ENCODE data around the gene RAB33B. TPM values are rescaled to one million over a fixed set of nuclear protein-coding genes. Genes with fewer than 3 reads are reported as not detected.

Gene RAB33B
- total RNA-seq, 4 donors from 2014 or later, result 7.9 to 13.6 (median 12.0) TPM

DNA sequence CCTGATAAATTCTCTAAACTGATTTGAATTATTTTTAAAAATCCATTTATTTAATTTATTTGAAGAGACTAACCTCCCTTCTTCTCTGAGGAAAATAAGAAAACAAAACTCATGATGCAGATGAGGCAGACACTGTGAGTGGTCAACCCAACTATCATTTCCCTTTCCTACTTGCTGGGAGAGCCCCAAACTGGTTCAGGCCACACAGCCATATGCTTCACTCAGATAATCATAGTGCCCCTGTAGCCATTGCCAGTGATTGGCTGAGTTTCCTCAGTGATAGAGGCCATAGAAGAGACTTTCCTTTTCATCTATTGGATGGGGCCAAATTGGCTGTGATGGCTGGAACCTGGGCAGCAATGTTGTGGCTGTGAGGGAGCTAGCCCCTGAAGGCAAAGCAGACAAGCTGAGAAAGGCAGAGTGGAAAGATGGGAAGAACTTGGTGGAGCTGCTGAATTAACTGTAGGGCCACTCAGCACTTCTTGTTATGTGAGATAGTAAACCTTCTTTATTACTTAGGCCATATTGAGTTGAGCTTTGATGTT is 49.8 kb downstream of the RAB33B start:
- TF ChIP-seq POLR2A (IDR thresholded peaks at IDR 0.05), result no peak
- TF ChIP-seq, protein P1, sequence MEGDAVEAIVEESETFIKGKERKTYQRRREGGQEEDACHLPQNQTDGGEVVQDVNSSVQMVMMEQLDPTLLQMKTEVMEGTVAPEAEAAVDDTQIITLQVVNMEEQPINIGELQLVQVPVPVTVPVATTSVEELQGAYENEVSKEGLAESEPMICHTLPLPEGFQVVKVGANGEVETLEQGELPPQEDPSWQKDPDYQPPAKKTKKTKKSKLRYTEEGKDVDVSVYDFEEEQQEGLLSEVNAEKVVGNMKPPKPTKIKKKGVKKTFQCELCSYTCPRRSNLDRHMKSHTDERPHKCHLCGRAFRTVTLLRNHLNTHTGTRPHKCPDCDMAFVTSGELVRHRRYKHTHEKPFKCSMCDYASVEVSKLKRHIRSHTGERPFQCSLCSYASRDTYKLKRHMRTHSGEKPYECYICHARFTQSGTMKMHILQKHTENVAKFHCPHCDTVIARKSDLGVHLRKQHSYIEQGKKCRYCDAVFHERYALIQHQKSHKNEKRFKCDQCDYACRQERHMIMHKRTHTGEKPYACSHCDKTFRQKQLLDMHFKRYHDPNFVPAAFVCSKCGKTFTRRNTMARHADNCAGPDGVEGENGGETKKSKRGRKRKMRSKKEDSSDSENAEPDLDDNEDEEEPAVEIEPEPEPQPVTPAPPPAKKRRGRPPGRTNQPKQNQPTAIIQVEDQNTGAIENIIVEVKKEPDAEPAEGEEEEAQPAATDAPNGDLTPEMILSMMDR (IDR thresholded peaks at IDR 0.05), result no peak
- H3K36me3 ChIP-seq, result peaks cover 0 to 5% of the 10 kb centered on the region in 2 donors
- no peak overlapping the region for H3K27ac ChIP-seq
- H3K9me3 ChIP-seq, result no peaks in the 10 kb centered on the region
- no peaks in the 10 kb centered on the region for H3K4me1 ChIP-seq
- no peaks in the 10 kb centered on the region for H3K27me3 ChIP-seq
- intact Hi-C loops (cut with DNase I), result no loop called here
- no peak overlapping the region for H3K4me3 ChIP-seq (replicated peaks in 1 of 3)
- no peak for DNase-seq

DNA sequence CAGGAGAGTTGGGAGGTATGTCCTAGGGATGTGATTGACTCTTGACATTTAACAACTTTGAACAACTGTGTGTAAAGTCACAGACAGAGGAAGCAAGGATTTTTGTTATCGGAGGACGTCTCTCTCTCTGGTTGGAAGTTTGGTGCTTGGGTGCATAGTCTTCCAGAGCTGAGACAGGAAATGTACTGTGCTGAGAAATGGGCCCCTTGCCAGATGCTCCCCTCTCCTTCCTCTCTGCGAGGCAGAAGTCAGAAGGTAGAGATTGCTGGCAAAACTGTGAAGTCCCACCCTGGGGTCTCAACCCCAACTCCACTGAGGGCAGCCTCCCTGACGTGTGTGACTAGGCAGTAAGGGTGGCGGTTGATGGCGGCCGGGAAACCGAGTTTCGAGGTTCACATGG is 52.9 kb downstream of the RAB33B start:
- TF ChIP-seq, protein P1 (IDR thresholded peaks at IDR 0.05), result no peak
- no peak for TF ChIP-seq POLR2A (IDR thresholded peaks at IDR 0.05)
- intact Hi-C loops (cut with DNase I), result no loop called here
- no peaks in the 10 kb centered on the region for H3K27me3 ChIP-seq
- H3K9me3 ChIP-seq, result no peaks in the 10 kb centered on the region
- no peak overlapping the region for H3K27ac ChIP-seq
- H3K36me3 ChIP-seq, result peaks cover 7 to 10% of the 10 kb centered on the region in 2 donors
- 89 to 91% methylated on average over 8 to 9 of the region's 9 CpGs for WGBS, 2 donors
- no peak for DNase-seq
- H3K4me1 ChIP-seq, result no peaks in the 10 kb centered on the region
- no peak overlapping the region for H3K4me3 ChIP-seq (replicated peaks in 1 of 3)

DNA sequence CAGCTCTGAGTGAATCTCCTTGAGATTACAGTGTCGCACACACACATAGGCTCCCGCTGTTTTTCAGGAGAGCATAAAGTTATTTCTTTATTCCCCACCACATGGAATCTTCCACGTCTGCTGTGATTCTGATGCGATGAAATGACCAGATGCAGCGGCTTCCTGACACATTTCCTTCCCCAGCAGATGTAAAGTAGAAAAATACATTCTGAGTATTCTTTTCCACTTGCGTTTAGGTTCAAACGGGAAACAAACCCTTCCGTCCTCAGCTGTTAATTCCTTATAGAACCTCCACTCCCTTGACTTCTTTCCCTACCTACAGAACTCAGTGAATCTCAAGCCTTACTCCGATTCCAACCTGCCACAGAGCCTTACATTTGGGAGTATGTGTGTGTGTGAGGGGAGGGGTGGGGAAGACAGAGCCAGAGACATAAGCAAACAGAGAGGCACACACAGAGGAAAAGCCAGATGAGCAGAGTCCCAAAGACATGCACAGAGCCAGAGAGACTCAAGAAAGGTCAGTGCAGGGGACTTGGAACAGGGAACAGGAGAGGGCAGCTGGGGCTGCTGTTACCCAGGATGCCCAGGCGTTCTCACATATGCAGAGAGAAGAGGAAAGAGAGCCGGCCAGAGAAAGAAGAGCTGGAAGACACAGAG is 54.8 kb downstream of the RAB33B start:
- Histone ChIP-seq H3K27me3 (no peaks in the 10 kb centered on the region), H3K27ac (no peak overlapping the region), H3K4me3 (replicated peaks in 1 of 3) (no peak overlapping the region), H3K9me3 (no peaks in the 10 kb centered on the region), H3K4me1 (no peaks in the 10 kb centered on the region), H3K36me3 (peaks cover 7 to 10% of the 10 kb centered on the region in 2 donors)
- 86 to 87% methylated on average over 11 of the region's 11 CpGs for WGBS, 2 donors
- DNase-seq, result no peak
- no peak for TF ChIP-seq POLR2A (IDR thresholded peaks at IDR 0.05)
- TF ChIP-seq, protein P1 (IDR thresholded peaks at IDR 0.05), result no peak
- intact Hi-C loops (cut with DNase I), result no loop called here

DNA sequence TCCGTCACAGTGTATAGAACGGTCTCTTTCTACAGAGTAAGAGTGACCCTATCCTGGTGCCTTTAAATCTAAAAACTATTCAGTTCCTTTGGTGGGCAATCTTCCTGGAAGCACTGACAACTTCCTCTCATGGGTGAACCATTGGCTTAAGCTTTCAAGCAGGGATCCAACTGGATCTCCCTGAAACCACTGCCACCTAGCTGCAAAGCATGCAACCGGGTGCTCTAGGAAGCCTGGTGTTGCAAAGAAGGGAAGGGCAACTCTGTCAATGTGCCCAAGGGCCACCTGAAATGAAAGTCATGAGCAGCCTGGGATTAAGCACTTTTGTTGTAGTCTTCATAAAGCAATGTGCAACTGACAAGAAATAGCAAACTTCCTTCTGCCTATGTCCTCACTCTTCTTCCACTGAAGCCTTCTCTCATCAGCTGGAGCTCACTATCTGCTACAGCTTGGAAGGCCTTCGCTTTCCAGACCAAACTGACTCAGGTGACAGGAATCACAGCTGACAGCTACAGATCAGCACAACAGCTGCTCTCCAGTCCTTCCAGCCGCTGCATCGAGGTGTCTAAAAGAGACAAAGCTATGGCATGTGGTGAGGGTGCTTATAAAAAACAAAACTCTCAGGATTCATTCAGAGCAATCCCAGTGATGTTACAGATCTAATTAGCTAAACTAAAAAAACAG is 55.9 kb downstream of the RAB33B start:
- no peak overlapping the region for H3K27ac ChIP-seq
- peaks cover 7 to 10% of the 10 kb centered on the region in 2 donors for H3K36me3 ChIP-seq
- 80 to 91% methylated on average over 6 of the region's 6 CpGs for WGBS, 2 donors
- no peak overlapping the region for H3K4me3 ChIP-seq (replicated peaks in 1 of 3)
- no peaks in the 10 kb centered on the region for H3K4me1 ChIP-seq
- no peaks in the 10 kb centered on the region for H3K27me3 ChIP-seq
- H3K9me3 ChIP-seq, result no peaks in the 10 kb centered on the region
- peak; percentile 19 to 23 for DNase-seq
- intact Hi-C loops (cut with DNase I), result no loop called here
- no peak for TF ChIP-seq POLR2A (IDR thresholded peaks at IDR 0.05)
- TF ChIP-seq, protein P1 (IDR thresholded peaks at IDR 0.05), result peak in 2 of 6 experiments; percentile 31 to 40

DNA sequence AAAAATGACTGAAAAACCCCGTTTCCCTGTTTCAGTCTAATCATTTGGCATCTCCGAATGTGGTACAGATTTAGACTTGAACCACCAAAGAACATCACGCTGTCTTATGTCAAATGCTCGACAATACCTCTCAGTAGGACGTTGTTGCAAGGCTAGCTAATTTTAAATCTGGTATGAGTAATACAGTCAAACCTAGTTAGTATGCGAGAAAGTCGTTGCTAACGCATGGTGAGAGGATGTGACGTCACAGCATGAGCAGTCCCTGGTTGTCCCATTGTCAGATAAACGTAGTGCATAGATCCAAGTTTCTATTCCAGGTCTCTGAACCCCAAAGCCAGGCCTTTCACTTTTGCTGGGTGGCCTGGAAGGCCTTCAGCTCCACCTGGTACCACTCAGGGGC is 57.4 kb downstream of the RAB33B start:
- Histone ChIP-seq H3K27ac (no peak overlapping the region), H3K27me3 (no peaks in the 10 kb centered on the region), H3K9me3 (no peaks in the 10 kb centered on the region), H3K4me1 (no peaks in the 10 kb centered on the region), H3K36me3 (peaks cover 10 to 12% of the 10 kb centered on the region in 2 donors), H3K4me3 (replicated peaks in 1 of 3) (no peak overlapping the region)
- DNase-seq, result no peak
- no peak for TF ChIP-seq POLR2A (IDR thresholded peaks at IDR 0.05)
- TF ChIP-seq, protein P1 (IDR thresholded peaks at IDR 0.05), result no peak
- intact Hi-C loops (cut with DNase I), result no loop called here
- 80 to 87% methylated on average over 10 of the region's 10 CpGs for WGBS, 2 donors
